H9 (cell line): ENCODE measurements around the gene PSMB3. TPM values are rescaled to one million over a fixed set of nuclear protein-coding genes. Genes with fewer than 3 reads are reported as not detected.

ENCODE experiments used
- DNase-seq: peaks from one replicate; pipeline ENCODE4 v3.0.0-alpha.2; 2017
- H2AFZ ChIP-seq: one replicate; pipeline ENCODE4 v1.6.1; 2013; ENCODE audit warnings: mild to moderate bottlenecking, low read length, control low read depth, moderate library complexity
- H2AK5ac ChIP-seq: 2 replicates; pipeline ENCODE4 v1.6.1; 2013; ENCODE audit warnings: low read length, control low read depth, mixed read lengths; ENCODE audit not compliant: insufficient read length
- H2BK120ac ChIP-seq: one replicate; pipeline ENCODE4 v1.6.1; 2013; ENCODE audit warnings: low read depth, mild to moderate bottlenecking, low read length, control low read depth, inconsistent platforms; ENCODE audit not compliant: poor library complexity, severe bottlenecking
- H2BK12ac ChIP-seq: 2 replicates; pipeline ENCODE4 v1.6.1; 2013; ENCODE audit warnings: low read length, control low read depth, mixed read lengths, low read depth; ENCODE audit not compliant: insufficient read length
- H2BK15ac ChIP-seq: 2 replicates; pipeline ENCODE4 v1.6.1; 2013; ENCODE audit warnings: low read depth, low read length, control low read depth
- H2BK20ac ChIP-seq: one replicate; pipeline ENCODE4 v1.6.1; 2013; ENCODE audit warnings: low read depth, mild to moderate bottlenecking, low read length, control low read depth, inconsistent platforms; ENCODE audit not compliant: poor library complexity, severe bottlenecking
- H2BK5ac ChIP-seq: 2 replicates; pipeline ENCODE4 v1.6.1; 2013; ENCODE audit warnings: low read length, control low read depth, mixed read lengths; ENCODE audit not compliant: insufficient read length
- H3K14ac ChIP-seq: 2 replicates; pipeline ENCODE4 v1.6.1; 2013; ENCODE audit warnings: low read length, control low read depth; ENCODE audit not compliant: insufficient read depth
- H3K18ac ChIP-seq: 2 replicates; pipeline ENCODE4 v1.6.1; 2013; ENCODE audit warnings: low read depth, mild to moderate bottlenecking, mixed read lengths, low read length, control low read depth; ENCODE audit not compliant: insufficient read length
- H3K23ac ChIP-seq: 2 replicates; pipeline ENCODE4 v1.6.1; 2013; ENCODE audit warnings: low read length, control low read depth, mixed read lengths, low read depth; ENCODE audit not compliant: insufficient read length
- H3K23me2 ChIP-seq: 2 replicates; pipeline ENCODE4 v1.6.1; 2013; ENCODE audit warnings: low read depth, mild to moderate bottlenecking, mixed read lengths, low read length, control low read depth; ENCODE audit not compliant: insufficient read length, poor library complexity, severe bottlenecking
- H3K27ac ChIP-seq: 2 replicates; pipeline ENCODE4 v1.5.1; 2013; ENCODE audit warnings: low read length, control low read depth, mixed read lengths, low read depth; ENCODE audit not compliant: insufficient read length
- H3K27me3 ChIP-seq: 2 replicates; pipeline ENCODE4 v1.6.1; 2013; ENCODE audit warnings: low read length, control low read depth, inconsistent platforms; ENCODE audit not compliant: insufficient read depth
- H3K4ac ChIP-seq: 2 replicates; pipeline ENCODE4 v1.6.1; 2013; ENCODE audit warnings: low read depth, mild to moderate bottlenecking, control low read depth, inconsistent platforms, low read length, moderate library complexity
- H3K4me1 ChIP-seq: 2 replicates; pipeline ENCODE4 v1.6.1; 2013; ENCODE audit warnings: low read length, control low read depth, inconsistent platforms; ENCODE audit not compliant: insufficient read depth
- H3K4me2 ChIP-seq: 2 replicates; pipeline ENCODE4 v1.6.1; 2013; ENCODE audit warnings: low read length, control low read depth, mixed read lengths; ENCODE audit not compliant: insufficient read length, insufficient read depth
- H3K56ac ChIP-seq: 2 replicates; pipeline ENCODE4 v1.6.1; 2013; ENCODE audit warnings: low read depth, mild to moderate bottlenecking, mixed read lengths, low read length, control low read depth; ENCODE audit not compliant: insufficient read length
- H3K79me1 ChIP-seq: 2 replicates; pipeline ENCODE4 v1.6.1; 2013; ENCODE audit warnings: low read depth, mild to moderate bottlenecking, moderate library complexity, low read length, control low read depth, inconsistent platforms; ENCODE audit not compliant: insufficient read depth, poor library complexity, severe bottlenecking
- H3K79me2 ChIP-seq: 2 replicates; pipeline ENCODE4 v1.6.1; 2013; ENCODE audit warnings: low read length, control low read depth, inconsistent platforms; ENCODE audit not compliant: insufficient read depth
- H3K9ac ChIP-seq: 2 replicates; pipeline ENCODE4 v1.6.1; 2013; ENCODE audit warnings: low read length, control low read depth, mixed read lengths; ENCODE audit not compliant: insufficient read length; ENCODE audit errors: extremely low read depth
- H3K9me3 ChIP-seq: one replicate; pipeline ENCODE4 v1.6.1; 2013; ENCODE audit warnings: low read depth, low read length, inconsistent platforms; ENCODE audit not compliant: control insufficient read depth
- H3T11ph ChIP-seq: one replicate; pipeline ENCODE4 v1.6.1; 2013; ENCODE audit warnings: mild to moderate bottlenecking, low read length, control low read depth, inconsistent platforms
- H4K20me1 ChIP-seq: one replicate; pipeline ENCODE4 v1.6.1; 2013; ENCODE audit not compliant: control insufficient read depth, insufficient read length, insufficient read depth
- H4K5ac ChIP-seq: 2 replicates; pipeline ENCODE4 v1.6.1; 2013; ENCODE audit warnings: low read depth, mild to moderate bottlenecking, mixed read lengths, low read length, control low read depth; ENCODE audit not compliant: insufficient read length
- H4K8ac ChIP-seq: replicated peaks from 2 replicates; pipeline ENCODE4 v1.6.1; 2013; ENCODE audit warnings: low read length, control low read depth, mixed read lengths, low read depth; ENCODE audit not compliant: insufficient read length
- H4K91ac ChIP-seq: 2 replicates; pipeline ENCODE4 v1.6.1; 2013; ENCODE audit warnings: low read depth, mild to moderate bottlenecking, moderate library complexity, mixed read lengths, low read length, control low read depth; ENCODE audit not compliant: insufficient read length
- H3K27ac Mint-ChIP-seq, 3 experiments: 2 replicates in 2 of 3; 3 replicates in 1 of 3; pipeline ENCODE4 v1.8.0; 2020 to 2021; ENCODE audit warnings: mixed read lengths in 3 of 3, mild to moderate bottlenecking in 1 of 3, moderate library complexity in 1 of 3
- H3K27me3 Mint-ChIP-seq: 2 replicates; pipeline ENCODE4 v1.8.0; 2021; ENCODE audit warnings: low read depth, mild to moderate bottlenecking, moderate library complexity, mixed read lengths
- H3K36me3 Mint-ChIP-seq, 3 experiments: 2 replicates in 2 of 3; 3 replicates in 1 of 3; pipeline ENCODE4 v1.8.0; 2020 to 2021; ENCODE audit warnings: low read depth in 3 of 3, mixed read lengths in 3 of 3; ENCODE audit not compliant: insufficient read depth in 1 of 3
- H3K4me1 Mint-ChIP-seq, 2 experiments: 2 replicates each; pipeline ENCODE4 v1.8.0; 2020; ENCODE audit warnings: mixed read lengths in 2 of 2
- H3K4me3 Mint-ChIP-seq, 2 experiments: 2 replicates in 1 of 2; 3 replicates in 1 of 2; pipeline ENCODE4 v1.8.0; 2020 to 2021; ENCODE audit warnings: mild to moderate bottlenecking in 2 of 2, mixed read lengths in 2 of 2, moderate library complexity in 1 of 2
- H3K9me3 Mint-ChIP-seq, 2 experiments: 2 replicates in 1 of 2; 3 replicates in 1 of 2; pipeline ENCODE4 v1.8.0; 2020; ENCODE audit warnings: mild to moderate bottlenecking in 2 of 2, mixed read lengths in 2 of 2, moderate library complexity in 1 of 2
- WGBS: extraction: QIAGEN DNeasy Blood & Tissue Kit; methylation state at CpG from one replicate; pipeline ENCODE4 v1.1.7; 2013; ENCODE audit warnings: missing lambda C conversion rate, low lambda C conversion rate, mixed read lengths; ENCODE audit not compliant: insufficient read length; ENCODE audit errors: extremely low coverage; 5-methylcytosine and 5-hydroxymethylcytosine counted together
- total RNA-seq: library from RNA; stranded (reverse); gene quantifications from 2 replicates; pipeline ENCODE4 v1.2.1, GENCODE V29; 2021
- TF ChIP-seq, protein P1 (sequence below): fragments of 200-600 bp; sonication (generic); conservative IDR thresholded peaks from 3 replicates; pipeline ENCODE4 v1.8.0; 2021; ENCODE audit warnings: antibody characterized with exemption, mild to moderate bottlenecking

The PSMB3 gene
- total RNA-seq, 1 experiment from 2014 or later, result 242 TPM

DNA sequence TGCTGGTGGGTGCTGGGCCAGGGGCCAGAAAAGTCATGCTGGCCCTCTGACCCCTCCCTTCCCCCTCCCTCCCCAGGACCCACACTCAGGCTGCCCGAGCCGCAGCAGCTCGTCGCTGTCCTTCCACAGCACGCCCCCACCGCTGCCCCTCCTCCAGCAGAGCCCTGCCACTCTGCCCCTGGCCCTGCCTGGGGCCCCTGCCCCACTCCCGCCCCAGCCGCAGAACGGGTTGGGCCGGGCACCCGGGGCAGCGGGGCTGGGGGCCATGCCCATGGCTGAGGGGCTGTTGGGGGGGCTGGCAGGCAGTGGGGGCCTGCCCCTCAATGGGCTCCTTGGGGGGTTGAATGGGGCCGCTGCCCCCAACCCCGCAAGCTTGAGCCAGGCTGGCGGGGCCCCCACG lies 30.7 kb upstream of the PSMB3 start:
- Histone ChIP-seq H3K27me3 (peaks cover 5% of the 10 kb centered on the region; the same call in 1 of the 2 replicates), H3K4ac (no peak overlapping the region), H4K20me1 (peaks cover 3% of the 10 kb centered on the region), H4K5ac (no peak overlapping the region), H3K9ac (no peak overlapping the region), H4K91ac (no peak overlapping the region), H3K23me2 (peaks cover 3% of the 10 kb centered on the region), H4K8ac (no peak overlapping the region), H3K4me2 (no peak overlapping the region), H3K4me1 (no peaks in the 10 kb centered on the region), H3K18ac (no peak overlapping the region), H3K14ac (no peak overlapping the region), H2AFZ (no peak overlapping the region), H2BK120ac (no peak overlapping the region), H3K79me2 (no peaks in the 10 kb centered on the region), H2AK5ac (no peak overlapping the region), H2BK12ac (no peak overlapping the region), H3T11ph (no peak overlapping the region), H3K56ac (no peak overlapping the region), H3K79me1 (no peaks in the 10 kb centered on the region), H2BK20ac (no peak overlapping the region), H3K23ac (no peak overlapping the region), H3K27ac (no peak overlapping the region), H3K9me3 (no peaks in the 10 kb centered on the region), H2BK15ac (no peak overlapping the region), H2BK5ac (no peak overlapping the region)
- TF ChIP-seq, protein P1, sequence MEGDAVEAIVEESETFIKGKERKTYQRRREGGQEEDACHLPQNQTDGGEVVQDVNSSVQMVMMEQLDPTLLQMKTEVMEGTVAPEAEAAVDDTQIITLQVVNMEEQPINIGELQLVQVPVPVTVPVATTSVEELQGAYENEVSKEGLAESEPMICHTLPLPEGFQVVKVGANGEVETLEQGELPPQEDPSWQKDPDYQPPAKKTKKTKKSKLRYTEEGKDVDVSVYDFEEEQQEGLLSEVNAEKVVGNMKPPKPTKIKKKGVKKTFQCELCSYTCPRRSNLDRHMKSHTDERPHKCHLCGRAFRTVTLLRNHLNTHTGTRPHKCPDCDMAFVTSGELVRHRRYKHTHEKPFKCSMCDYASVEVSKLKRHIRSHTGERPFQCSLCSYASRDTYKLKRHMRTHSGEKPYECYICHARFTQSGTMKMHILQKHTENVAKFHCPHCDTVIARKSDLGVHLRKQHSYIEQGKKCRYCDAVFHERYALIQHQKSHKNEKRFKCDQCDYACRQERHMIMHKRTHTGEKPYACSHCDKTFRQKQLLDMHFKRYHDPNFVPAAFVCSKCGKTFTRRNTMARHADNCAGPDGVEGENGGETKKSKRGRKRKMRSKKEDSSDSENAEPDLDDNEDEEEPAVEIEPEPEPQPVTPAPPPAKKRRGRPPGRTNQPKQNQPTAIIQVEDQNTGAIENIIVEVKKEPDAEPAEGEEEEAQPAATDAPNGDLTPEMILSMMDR, result no peak
- H3K27me3 Mint-ChIP-seq, result peaks cover 44% of the 10 kb centered on the region
- peaks cover 5 to 13% (median 10%) of the 10 kb centered on the region in 3 experiments; a peak in 5 of 7 replicates for H3K36me3 Mint-ChIP-seq
- no peak overlapping the region for H3K4me3 Mint-ChIP-seq
- no peak overlapping the region; a peak in 1 of 7 replicates for H3K27ac Mint-ChIP-seq
- WGBS, result no CpG with 5 or more reads among the region's 16 CpGs
- peaks cover 15 to 39% of the 10 kb centered on the region in 2 experiments for H3K4me1 Mint-ChIP-seq
- H3K9me3 Mint-ChIP-seq, result no peaks in the 10 kb centered on the region
- DNase-seq, result no peak
